Activated T-cell treated with anti-CD3 and anti-CD28 coated beads, Interleukin-2, amount 50 U/mL, for 48 hours (primary cell): ENCODE measurements around the gene XPO4.
"Not testable (repeated sequence)": the region's sequence is repeated elsewhere in the genome, so short reads cannot be mapped to it uniquely, and the experiment has no call there.

Source experiments
- DNase-seq, 2 experiments: peaks; one replicate each; pipeline ENCODE4 v3.0.0-alpha.2; 2020

Gene XPO4

DNA sequence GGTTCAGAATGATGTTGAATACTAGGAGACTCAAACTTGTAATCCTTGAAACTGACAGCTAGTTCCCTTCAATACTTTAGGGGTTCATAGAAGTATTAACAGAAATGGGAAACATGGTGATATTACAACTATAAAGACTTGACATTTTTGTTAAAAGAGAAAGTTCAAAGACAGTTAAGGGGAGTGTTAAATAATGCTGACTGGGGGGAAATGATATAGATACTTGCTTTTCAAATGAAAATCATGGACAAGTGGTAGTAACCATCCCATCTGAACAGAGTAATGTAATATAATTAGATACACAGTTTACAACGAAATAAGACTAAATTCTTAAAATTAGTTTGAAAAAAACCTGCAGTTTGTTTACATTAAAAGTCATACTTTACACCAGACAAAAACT lies 122.2 kb downstream of the XPO4 start:
- DNase-seq, result no peak

GRCh38 chr13:20779405-20779804 lies 123.1 kb downstream of the XPO4 start:
- DNase-seq, result no peak

DNA sequence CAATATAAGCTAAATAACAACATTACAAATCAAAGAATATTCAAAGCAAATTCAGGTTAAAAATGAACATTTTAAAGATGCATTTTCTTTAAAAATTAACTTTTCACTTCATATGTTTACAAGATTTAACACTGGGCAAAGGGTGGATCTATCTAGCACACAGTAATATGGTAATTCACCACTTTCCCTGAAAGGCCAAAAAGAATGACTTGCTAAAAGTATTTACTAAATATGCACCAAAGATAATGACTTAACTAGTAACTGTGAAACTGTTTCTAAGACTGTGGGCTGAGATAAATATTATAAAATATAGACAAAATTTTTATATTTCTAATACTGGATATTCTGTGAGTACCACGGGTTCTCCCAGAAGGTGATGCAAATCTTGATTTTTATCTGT lies 124.2 kb downstream of the XPO4 start:
- no peak for DNase-seq

- DNase-seq, result no peak
Measured at GRCh38 chr13:20776751-20777150, 125.8 kb downstream of the XPO4 start.

GRCh38 chr13:20775961-20776360 lies 126.6 kb downstream of the XPO4 start:
- no peak for DNase-seq

DNA sequence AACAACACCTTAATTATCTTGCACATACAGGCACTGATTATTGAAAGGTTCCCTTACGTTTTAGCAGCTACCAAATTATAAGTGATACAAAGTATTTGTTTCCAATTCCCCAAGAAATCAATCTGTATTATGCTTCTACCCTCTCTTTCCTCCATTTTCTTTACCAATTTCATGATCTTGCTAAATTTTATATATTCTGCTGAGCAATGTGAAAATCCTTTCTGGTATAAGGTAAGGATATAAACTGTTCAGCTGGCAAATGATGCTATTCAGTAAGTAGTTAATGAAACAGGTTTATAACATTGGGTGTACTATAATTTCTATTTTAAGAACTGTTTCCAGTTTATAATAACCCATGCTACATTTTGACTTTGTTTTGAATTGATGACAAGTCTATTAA lies 127.8 kb downstream of the XPO4 start:
- DNase-seq, result no peak

DNA sequence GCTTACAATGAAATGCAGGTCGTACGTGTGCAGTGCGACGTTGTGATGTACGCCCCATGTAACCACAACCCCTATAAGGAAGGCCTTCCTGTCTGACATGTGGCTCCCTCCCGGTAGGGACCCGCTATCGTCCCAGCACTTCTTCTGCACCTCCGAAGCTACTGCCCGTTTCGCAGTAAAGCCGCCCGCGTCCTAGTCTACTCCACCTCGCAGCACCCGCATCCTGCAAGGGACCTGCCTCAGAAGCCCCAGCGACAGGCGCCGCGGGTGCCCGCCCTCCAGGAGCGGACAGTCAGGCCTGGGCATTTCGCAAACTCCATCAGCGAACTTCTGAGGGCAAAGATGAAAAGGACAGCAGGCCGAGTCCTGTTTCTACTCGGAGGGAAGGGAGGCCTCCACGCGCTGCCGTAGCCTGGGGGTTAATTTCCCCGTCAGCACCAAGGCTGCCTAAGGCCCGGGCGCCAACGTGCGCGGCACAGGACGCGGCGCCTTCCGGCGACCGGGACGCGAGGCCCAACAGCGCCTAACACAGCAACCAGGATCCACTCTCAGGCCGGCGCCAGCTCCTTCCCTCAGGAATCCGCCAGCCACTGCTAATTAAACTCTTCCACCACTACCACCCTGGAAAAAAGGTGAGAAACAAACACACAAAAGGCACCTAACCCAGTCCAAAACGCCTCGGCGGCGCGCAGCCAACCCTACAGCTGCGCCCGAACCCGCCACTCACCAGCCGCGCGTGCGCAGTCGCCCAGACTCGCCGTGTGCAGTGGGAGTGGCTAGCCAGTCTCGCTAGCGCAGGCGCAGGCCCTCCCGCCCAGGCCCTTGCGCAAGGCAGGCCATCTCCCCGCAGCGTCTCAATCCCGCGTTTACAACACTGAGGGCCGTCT lies 129.1 kb downstream of the XPO4 start, which contains the start of gene EEF1AKMT1:
EEF1AKMT1 (minus strand) TSS at position 768 of the 887 bp plus-strand sequence. CDS start 16,363 bp downstream, outside the sequence.
- peak; percentile 97 to 98 for DNase-seq

DNA sequence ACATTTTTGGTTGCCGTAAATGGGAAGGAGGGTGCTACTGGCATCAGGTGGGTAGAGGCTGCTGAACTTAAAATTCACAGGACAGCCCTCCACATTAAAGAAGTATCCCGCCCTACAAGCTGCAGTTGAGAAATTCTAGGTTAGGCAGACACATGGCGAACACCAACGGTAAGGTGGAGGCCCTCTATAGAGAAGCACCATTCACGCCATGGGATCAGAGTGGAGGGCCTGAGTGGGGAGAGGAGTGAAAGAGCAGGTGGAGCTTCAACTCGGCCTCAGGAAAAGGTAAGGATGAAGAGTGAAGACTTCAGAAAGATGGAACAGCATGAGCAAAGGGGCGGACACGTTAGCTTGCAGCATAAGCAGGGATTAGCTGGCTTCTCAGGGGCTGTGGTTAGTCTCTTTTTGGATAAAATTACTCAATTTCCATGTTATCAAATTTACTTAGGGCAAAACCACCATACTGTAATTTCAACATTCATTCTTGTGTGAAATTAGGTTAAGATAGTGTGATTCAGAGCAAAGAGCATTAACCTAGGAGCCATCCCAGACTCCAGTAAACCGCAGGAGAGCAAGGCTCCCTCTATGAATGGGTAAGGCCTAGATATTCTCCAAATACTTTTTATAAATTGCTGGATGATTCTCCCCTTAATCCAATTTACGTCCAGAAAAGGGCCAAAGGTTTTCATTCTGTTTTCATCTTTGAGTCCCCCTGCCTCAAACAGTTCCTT lies 130.0 kb downstream of the XPO4 start:
- peak; percentile 31 to 38 for DNase-seq

GRCh38 chr13:20769834-20770233 lies 132.7 kb downstream of the XPO4 start:
- DNase-seq, result no peak

DNA sequence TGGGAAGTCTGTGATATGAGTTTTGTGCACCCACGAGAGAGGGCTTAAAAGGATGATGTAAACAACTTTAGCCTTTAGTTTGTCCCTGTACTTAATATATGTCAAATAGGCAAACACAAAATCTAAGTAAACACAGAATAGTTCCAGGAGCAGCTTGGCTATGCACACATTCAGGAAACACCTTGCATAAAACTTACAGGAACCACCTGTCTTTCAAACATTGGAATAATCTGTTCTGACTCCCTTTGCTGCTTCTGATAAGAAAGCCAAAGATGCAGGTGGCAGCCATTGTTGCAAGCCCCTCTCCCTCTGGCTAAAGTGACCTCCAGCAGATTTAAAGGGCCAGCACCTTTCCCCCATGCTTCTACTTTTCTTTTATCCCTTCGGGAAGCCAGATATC lies 133.5 kb downstream of the XPO4 start:
- DNase-seq, result no peak

DNA sequence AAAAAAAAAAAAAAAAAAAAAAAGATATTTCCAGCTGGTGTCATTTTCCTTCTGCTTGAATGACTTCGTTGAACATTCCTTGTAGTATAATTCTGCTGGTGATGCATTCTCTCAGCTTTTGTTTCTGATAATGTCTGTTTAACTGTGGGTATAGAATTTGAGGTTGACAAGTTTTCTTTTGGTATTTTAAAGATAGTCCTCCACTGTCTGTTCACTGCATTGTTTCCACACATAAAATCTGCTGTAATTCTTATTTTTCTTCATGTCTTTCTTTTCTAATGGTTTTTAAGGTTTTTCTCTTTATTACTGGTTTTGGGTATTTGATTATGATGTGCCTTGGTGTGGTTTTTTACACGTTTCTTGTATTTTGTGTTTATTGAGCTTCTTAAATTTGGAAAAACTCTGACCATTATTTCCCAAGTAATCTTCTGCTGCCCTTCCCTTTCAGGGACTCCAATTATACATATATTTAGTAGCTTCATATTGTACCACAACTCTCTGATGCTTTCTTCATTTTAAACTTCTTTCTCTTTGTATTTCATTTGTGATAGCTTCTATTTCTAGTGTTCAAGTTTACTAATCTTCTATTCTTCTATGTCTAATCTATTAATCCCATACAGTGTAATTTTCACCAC lies 135.1 kb downstream of the XPO4 start:
- DNase-seq, result no peak

- DNase-seq, result no peak
Measured at GRCh38 chr13:20760872-20761271, 141.7 kb downstream of the XPO4 start.

GRCh38 chr13:20754009-20754408 lies 148.5 kb downstream of the XPO4 start:
- no peak for DNase-seq

GRCh38 chr13:20749377-20749776 lies 153.2 kb downstream of the XPO4 start:
- no peak for DNase-seq

GRCh38 chr13:20743830-20744404 lies 158.6 kb downstream of the XPO4 start:
- not testable (repeated sequence) for DNase-seq

- DNase-seq, result no peak
Measured at GRCh38 chr13:20740021-20740420, 162.5 kb downstream of the XPO4 start.

DNA sequence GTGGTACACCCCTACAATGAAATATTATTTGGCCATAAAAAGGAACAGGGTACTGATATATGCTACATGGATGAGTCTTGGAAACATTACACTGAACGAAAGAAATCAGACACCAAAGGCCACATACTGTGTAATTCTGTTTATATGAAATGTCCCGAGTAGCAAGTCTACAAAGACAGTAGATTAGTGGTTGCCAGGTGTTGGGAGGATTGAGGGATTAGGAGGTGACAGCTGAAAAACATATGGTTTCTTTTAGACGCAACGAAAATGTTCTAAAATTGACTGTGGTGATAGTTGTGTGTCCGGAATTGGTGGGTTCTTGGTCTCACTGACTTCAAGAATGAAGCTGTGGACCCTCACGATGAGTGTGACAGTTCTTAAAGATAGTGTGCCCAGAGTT lies 163.9 kb downstream of the XPO4 start:
- DNase-seq, result no peak

- no peak for DNase-seq
Measured at GRCh38 chr13:20729633-20730585, 172.6 kb downstream of the XPO4 start.

GRCh38 chr13:20728579-20729311 lies 173.8 kb downstream of the XPO4 start:
- no peak for DNase-seq

DNA sequence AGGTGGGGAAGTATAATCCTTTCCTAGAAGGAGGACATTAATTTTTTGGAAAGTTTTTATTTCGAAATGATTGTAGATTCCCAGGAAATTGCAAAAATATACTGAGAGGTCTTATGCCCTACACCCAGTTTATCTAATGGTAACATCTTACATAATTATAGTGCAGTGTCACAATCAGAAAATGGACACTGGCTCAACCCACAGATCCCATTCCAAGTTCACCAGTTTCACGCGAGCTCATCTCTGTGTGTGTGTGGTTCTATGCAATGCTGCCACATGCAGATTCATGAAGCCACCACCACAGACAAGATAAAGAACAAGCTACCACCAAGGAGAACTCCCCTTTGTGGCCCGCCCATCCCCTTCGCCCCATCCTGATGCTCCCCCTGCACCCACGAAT lies 174.7 kb downstream of the XPO4 start:
- DNase-seq, result no peak
